Ishikawa (cell line): ENCODE measurements around the gene GRM3.

Experiments used
- CEBPB ChIP-seq: IDR thresholded peaks from 2 replicates; pipeline ENCODE4 v1.6.1; 2012
- CREB1 ChIP-seq: IDR thresholded peaks from 2 replicates; pipeline ENCODE4 v1.6.1; 2012; ENCODE audit warnings: low read depth
- EGR1 ChIP-seq: IDR thresholded peaks from 2 replicates; pipeline ENCODE4 v1.6.1; 2012
- EP300 ChIP-seq: IDR thresholded peaks from 2 replicates; pipeline ENCODE4 v1.6.1; 2012; ENCODE audit warnings: borderline replicate concordance
- FOXM1 ChIP-seq: IDR thresholded peaks from 2 replicates; pipeline ENCODE4 v1.6.1; 2012; ENCODE audit warnings: low read depth, borderline replicate concordance
- MAX ChIP-seq: IDR thresholded peaks from 2 replicates; pipeline ENCODE4 v1.6.1; 2012
- NFIC ChIP-seq: IDR thresholded peaks from 2 replicates; pipeline ENCODE4 v1.6.1; 2012
- RAD21 ChIP-seq: IDR thresholded peaks from 2 replicates; pipeline ENCODE4 v1.6.1; 2012; ENCODE audit warnings: low read depth
- REST ChIP-seq: IDR thresholded peaks from 2 replicates; pipeline ENCODE4 v1.6.1; 2012; ENCODE audit warnings: low read depth, mild to moderate bottlenecking
- TAF1 ChIP-seq: IDR thresholded peaks from 2 replicates; pipeline ENCODE4 v1.6.1; 2012; ENCODE audit warnings: low read depth, mild to moderate bottlenecking
- TCF12 ChIP-seq: IDR thresholded peaks from 2 replicates; pipeline ENCODE4 v1.6.1; 2012; ENCODE audit warnings: low read depth
- TEAD4 ChIP-seq: IDR thresholded peaks from 2 replicates; pipeline ENCODE4 v1.6.1; 2012
- USF1 ChIP-seq: IDR thresholded peaks from 2 replicates; pipeline ENCODE4 v1.6.1; 2012
- YY1 ChIP-seq: IDR thresholded peaks from 2 replicates; pipeline ENCODE4 v1.6.1; 2012; ENCODE audit warnings: low read depth
- ZBTB7A ChIP-seq: IDR thresholded peaks from 2 replicates; pipeline ENCODE4 v1.6.1; 2012; ENCODE audit warnings: low read depth

The GRM3 gene

GRCh38 chr7:86643561-86644281 is at the start of gene GRM3:
GRM3 (plus strand) TSS chr7:86643909; CDS start chr7:86765146, 121,237 bp downstream.
- no peak for TF ChIP-seq CREB1
- no peak for TF ChIP-seq TCF12
- no peak for TF ChIP-seq FOXM1
- TF ChIP-seq YY1 = no peak
- TF ChIP-seq REST = no peak
- TF ChIP-seq TEAD4 = no peak
- TF ChIP-seq CEBPB = no peak
- no peak for TF ChIP-seq MAX
- TF ChIP-seq EP300 = no peak
- no peak for TF ChIP-seq TAF1
- TF ChIP-seq ZBTB7A = no peak
- no peak for TF ChIP-seq EGR1
- TF ChIP-seq NFIC = no peak
- TF ChIP-seq RAD21 = no peak
- TF ChIP-seq USF1 = no peak

GRCh38 chr7:86598311-86598710 is 45.4 kb upstream of the GRM3 start:
- TF ChIP-seq NFIC (no peak), EP300 (no peak), ZBTB7A (no peak), REST (no peak), CREB1 (no peak), USF1 (no peak), TCF12 (no peak), FOXM1 (no peak), RAD21 (no peak), EGR1 (no peak), TAF1 (no peak), TEAD4 (no peak), CEBPB (no peak), MAX (no peak), YY1 (no peak)

GRCh38 chr7:86598721-86599120 is 45.0 kb upstream of the GRM3 start:
- no peak for TF ChIP-seq TEAD4
- no peak for TF ChIP-seq NFIC
- no peak for TF ChIP-seq TCF12
- TF ChIP-seq FOXM1 = no peak
- TF ChIP-seq ZBTB7A = no peak
- TF ChIP-seq RAD21 = no peak
- no peak for TF ChIP-seq YY1
- no peak for TF ChIP-seq CEBPB
- no peak for TF ChIP-seq CREB1
- no peak for TF ChIP-seq TAF1
- TF ChIP-seq EGR1 = no peak
- TF ChIP-seq MAX = no peak
- no peak for TF ChIP-seq USF1
- no peak for TF ChIP-seq EP300

GRCh38 chr7:86600506-86601290 is 43.0 kb upstream of the GRM3 start:
- TF ChIP-seq REST = no peak
- TF ChIP-seq TAF1 = no peak
- TF ChIP-seq USF1 = no peak
- TF ChIP-seq FOXM1 = no peak
- no peak for TF ChIP-seq EP300
- TF ChIP-seq NFIC = no peak
- no peak for TF ChIP-seq RAD21
- no peak for TF ChIP-seq TCF12
- TF ChIP-seq TEAD4 = no peak
- no peak for TF ChIP-seq CEBPB
- TF ChIP-seq MAX = no peak
